Ishikawa (cell line): ENCODE measurements around the gene ANKRD33B.

ENCODE experiments used
- CEBPB ChIP-seq: IDR thresholded peaks from 2 replicates; pipeline ENCODE4 v1.6.1; 2012
- CREB1 ChIP-seq: IDR thresholded peaks from 2 replicates; pipeline ENCODE4 v1.6.1; 2012; ENCODE audit warnings: low read depth
- EGR1 ChIP-seq: IDR thresholded peaks from 2 replicates; pipeline ENCODE4 v1.6.1; 2012
- EP300 ChIP-seq: IDR thresholded peaks from 2 replicates; pipeline ENCODE4 v1.6.1; 2012; ENCODE audit warnings: borderline replicate concordance
- FOXM1 ChIP-seq: IDR thresholded peaks from 2 replicates; pipeline ENCODE4 v1.6.1; 2012; ENCODE audit warnings: low read depth, borderline replicate concordance
- NFIC ChIP-seq: IDR thresholded peaks from 2 replicates; pipeline ENCODE4 v1.6.1; 2012
- RAD21 ChIP-seq: IDR thresholded peaks from 2 replicates; pipeline ENCODE4 v1.6.1; 2012; ENCODE audit warnings: low read depth
- REST ChIP-seq: IDR thresholded peaks from 2 replicates; pipeline ENCODE4 v1.6.1; 2012; ENCODE audit warnings: low read depth, mild to moderate bottlenecking
- TAF1 ChIP-seq: IDR thresholded peaks from 2 replicates; pipeline ENCODE4 v1.6.1; 2012; ENCODE audit warnings: low read depth, mild to moderate bottlenecking
- TCF12 ChIP-seq: IDR thresholded peaks from 2 replicates; pipeline ENCODE4 v1.6.1; 2012; ENCODE audit warnings: low read depth
- TEAD4 ChIP-seq: IDR thresholded peaks from 2 replicates; pipeline ENCODE4 v1.6.1; 2012
- USF1 ChIP-seq: IDR thresholded peaks from 2 replicates; pipeline ENCODE4 v1.6.1; 2012
- YY1 ChIP-seq: IDR thresholded peaks from 2 replicates; pipeline ENCODE4 v1.6.1; 2012; ENCODE audit warnings: low read depth
- ZBTB7A ChIP-seq: IDR thresholded peaks from 2 replicates; pipeline ENCODE4 v1.6.1; 2012; ENCODE audit warnings: low read depth
- TF ChIP-seq, protein P1 (sequence below): IDR thresholded peaks from 2 replicates; pipeline ENCODE4 v1.6.1; 2012

ANKRD33B gene

DNA sequence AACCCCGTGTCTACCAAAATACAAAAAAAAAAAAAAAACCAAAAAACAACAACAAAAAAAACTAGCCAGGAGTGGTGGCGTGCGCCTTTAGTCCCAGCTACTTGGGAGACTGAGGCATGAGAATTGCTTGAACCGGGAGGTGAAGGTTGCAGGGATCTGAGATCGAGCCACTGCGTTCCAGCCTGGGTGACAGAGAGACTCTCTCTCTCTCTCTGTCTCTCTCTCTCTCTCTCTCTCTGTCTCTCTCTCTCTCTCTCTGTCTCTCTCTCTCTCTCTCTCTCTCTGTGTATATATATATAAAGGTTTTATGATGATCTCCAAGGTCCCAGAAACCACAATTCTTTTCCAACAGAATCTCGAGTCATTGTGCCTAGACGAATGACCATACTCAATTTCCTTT lies 18.8 kb upstream of the ANKRD33B start:
- TF ChIP-seq, protein P1, sequence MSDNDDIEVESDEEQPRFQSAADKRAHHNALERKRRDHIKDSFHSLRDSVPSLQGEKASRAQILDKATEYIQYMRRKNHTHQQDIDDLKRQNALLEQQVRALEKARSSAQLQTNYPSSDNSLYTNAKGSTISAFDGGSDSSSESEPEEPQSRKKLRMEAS: no peak
- TF ChIP-seq EGR1 (no peak), TAF1 (no peak), CREB1 (no peak), TCF12 (no peak)

GRCh38 chr5:10546186-10546585 lies 17.7 kb upstream of the ANKRD33B start:
- TF ChIP-seq CEBPB (no peak), RAD21 (no peak), REST (no peak), CREB1 (no peak), TEAD4 (no peak), TAF1 (no peak), EP300 (no peak), EGR1 (no peak), YY1 (no peak)

DNA sequence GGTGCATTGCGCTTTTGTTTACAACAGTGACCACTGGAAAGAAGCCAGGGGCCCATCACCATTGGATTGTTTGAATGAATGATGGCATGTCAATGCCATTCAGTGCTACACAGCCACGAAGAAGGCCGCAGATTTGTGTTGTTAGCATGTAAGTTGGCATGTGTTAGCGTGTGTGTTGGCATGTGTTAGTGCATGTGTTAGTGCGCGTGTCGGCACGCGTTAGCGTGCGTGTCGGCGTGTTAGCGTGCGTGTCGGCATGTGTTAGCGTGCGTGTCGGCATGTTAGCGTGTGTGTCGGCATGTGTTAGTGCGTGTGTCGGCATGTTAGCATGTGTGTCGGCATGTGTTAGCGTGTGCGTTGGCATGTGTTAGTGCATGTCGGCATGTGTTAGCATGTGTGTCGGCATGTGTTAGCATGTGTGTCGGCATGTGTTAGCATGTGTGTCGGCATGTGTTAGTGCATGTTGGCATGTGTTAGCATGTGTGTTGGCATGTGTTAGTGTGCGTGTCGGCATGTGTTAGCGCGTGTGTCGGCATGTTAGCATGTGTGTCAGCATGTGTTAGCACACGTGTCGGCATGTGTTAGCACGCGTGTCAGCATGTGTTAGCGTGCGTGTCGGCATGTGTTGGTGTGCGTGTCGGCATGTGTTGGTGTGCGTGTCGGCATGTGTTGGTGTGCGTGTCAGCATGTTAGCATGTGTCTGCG lies 15.3 kb upstream of the ANKRD33B start:
- TF ChIP-seq TCF12: no peak
- TF ChIP-seq CEBPB: no peak
- no peak for TF ChIP-seq EGR1
- no peak for TF ChIP-seq NFIC
- TF ChIP-seq TEAD4: no peak
- no peak for TF ChIP-seq RAD21
- TF ChIP-seq, protein P1: no peak
- TF ChIP-seq TAF1: no peak
- TF ChIP-seq REST: no peak
- TF ChIP-seq ZBTB7A: no peak
- no peak for TF ChIP-seq CREB1
- no peak for TF ChIP-seq USF1
- no peak for TF ChIP-seq EP300
- no peak for TF ChIP-seq FOXM1
- TF ChIP-seq YY1: no peak

DNA sequence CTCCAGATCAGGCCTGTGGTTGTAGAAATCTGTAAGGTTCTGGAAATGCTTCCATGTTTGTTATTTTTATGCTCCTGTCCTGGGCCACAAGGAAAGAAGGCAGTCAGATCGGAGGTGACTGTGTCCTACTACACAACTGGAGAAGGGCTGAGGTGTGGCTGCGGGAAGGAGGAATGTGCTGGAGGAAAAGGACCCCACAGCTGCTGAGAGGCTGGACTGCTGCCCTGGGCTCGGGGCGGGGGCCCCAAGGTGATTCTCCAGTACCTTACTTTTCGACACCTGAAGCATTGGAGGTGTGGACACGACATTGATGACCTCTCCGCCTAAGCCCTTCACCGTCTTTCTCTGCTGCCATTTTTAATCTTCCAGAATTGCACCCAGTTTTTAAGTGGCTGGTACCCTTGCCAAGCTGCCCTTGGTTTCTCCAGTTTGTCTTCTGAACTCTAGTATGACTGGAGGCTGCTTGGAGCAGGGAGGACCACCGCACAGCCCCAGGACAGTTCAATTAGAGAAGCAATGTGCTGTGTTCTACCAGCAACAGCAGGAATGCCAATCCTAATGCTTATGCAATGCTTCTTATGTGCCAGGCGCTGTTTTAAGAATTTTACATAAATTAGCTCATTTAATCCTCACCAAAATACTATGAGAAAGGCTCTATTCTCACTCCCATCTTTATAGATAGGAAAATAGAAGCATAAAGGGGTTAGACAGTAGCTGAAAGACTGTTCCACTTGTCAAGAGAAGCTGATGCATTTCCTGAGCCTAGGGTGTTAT lies 13.5 kb upstream of the ANKRD33B start:
- TF ChIP-seq TEAD4: no peak
- no peak for TF ChIP-seq RAD21
- TF ChIP-seq, protein P1: no peak
- no peak for TF ChIP-seq FOXM1
- no peak for TF ChIP-seq EGR1

GRCh38 chr5:10551782-10552138 lies 12.1 kb upstream of the ANKRD33B start:
- no peak for TF ChIP-seq EGR1
- no peak for TF ChIP-seq ZBTB7A
- no peak for TF ChIP-seq USF1
- no peak for TF ChIP-seq NFIC
- TF ChIP-seq RAD21: no peak
- no peak for TF ChIP-seq CEBPB
- no peak for TF ChIP-seq YY1
- TF ChIP-seq TEAD4: no peak
- no peak for TF ChIP-seq CREB1
- no peak for TF ChIP-seq TAF1
